Mesodermal cell (in vitro differentiated cells): Measurements from ENCODE around the gene MRPS2.
"Not testable (repeated sequence)": the region's sequence is repeated elsewhere in the genome, so short reads cannot be mapped to it uniquely, and the experiment has no call there.

Experiments
- H3K27ac ChIP-seq: 2 replicates; pipeline ENCODE4 v1.7.0; 2013; ENCODE audit warnings: mild to moderate bottlenecking, low read depth, low read length, moderate library complexity; ENCODE audit not compliant: severe bottlenecking
- H3K36me3 ChIP-seq: 2 replicates; pipeline ENCODE4 v1.7.1; 2013; ENCODE audit warnings: mild to moderate bottlenecking, low read length, moderate library complexity; ENCODE audit not compliant: control insufficient read depth, insufficient read depth
- H3K4me1 ChIP-seq: one replicate; pipeline ENCODE4 v1.7.1; 2013; ENCODE audit warnings: mild to moderate bottlenecking, low read length; ENCODE audit not compliant: insufficient read depth, control insufficient read depth, poor library complexity, severe bottlenecking
- H3K4me3 ChIP-seq: 2 replicates; pipeline ENCODE4 v1.7.0; 2013; ENCODE audit warnings: low read length, control low read depth, mild to moderate bottlenecking; ENCODE audit not compliant: insufficient read depth, poor library complexity, severe bottlenecking; ENCODE audit errors: extremely low read depth
- H3K9me3 ChIP-seq: 2 replicates; pipeline ENCODE4 v1.7.1; 2013; ENCODE audit warnings: mild to moderate bottlenecking, low read length, moderate library complexity; ENCODE audit not compliant: control insufficient read depth
- WGBS, 2 experiments: methylation state at CpG; one replicate each; pipeline ENCODE4 v1.1.5; 2013; ENCODE audit warnings: missing lambda C conversion rate in 2 of 2; ENCODE audit not compliant: insufficient coverage in 2 of 2; 5-methylcytosine and 5-hydroxymethylcytosine counted together

Gene MRPS2

DNA sequence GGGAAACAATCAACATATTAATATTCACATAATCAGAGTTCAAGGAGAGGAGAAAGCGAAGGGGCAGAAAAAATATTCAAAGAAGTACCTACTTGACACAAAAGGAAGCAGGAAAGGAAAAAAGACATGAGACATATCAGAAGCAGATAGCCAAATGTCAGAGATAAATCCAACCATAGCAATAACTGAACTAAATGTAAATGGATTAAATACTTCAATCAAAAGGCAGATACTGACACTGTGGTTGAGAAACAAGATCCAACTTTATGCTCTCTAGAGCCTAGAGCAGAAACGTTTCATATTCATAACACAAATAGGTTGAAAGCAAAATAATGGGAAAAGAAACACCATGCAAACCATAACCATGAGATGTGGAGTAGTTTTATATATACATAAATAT, 9.0 kb downstream of the MRPS2 start:
- no peak overlapping the region for H3K27ac ChIP-seq
- WGBS, 2 experiments = no CpG with 5 or more reads among the region's 2 CpGs
- H3K9me3 ChIP-seq = no peaks in the 10 kb centered on the region
- no peak overlapping the region for H3K4me3 ChIP-seq
- H3K36me3 ChIP-seq = peaks cover 10% of the 10 kb centered on the region
- H3K4me1 ChIP-seq = peaks cover 4% of the 10 kb centered on the region

GRCh38 chr9:135512241-135512603, 11.7 kb downstream of the MRPS2 start:
- H3K36me3 ChIP-seq = no peaks in the 10 kb centered on the region
- 97% methylated on average over 7 to 8 of the region's 10 CpGs for WGBS, 2 experiments
- no peak overlapping the region for H3K27ac ChIP-seq
- no peak overlapping the region for H3K4me3 ChIP-seq
- no peaks in the 10 kb centered on the region for H3K9me3 ChIP-seq
- no peaks in the 10 kb centered on the region for H3K4me1 ChIP-seq

- Histone ChIP-seq H3K36me3 (no peaks in the 10 kb centered on the region), H3K4me1 (no peaks in the 10 kb centered on the region), H3K9me3 (no peaks in the 10 kb centered on the region), H3K4me3 (no peak overlapping the region), H3K27ac (no peak overlapping the region)
- WGBS, 2 experiments = 90 to 93% methylated on average over 2 to 4 of the region's 7 CpGs
Measured at GRCh38 chr9:135512904-135513303, 12.4 kb downstream of the MRPS2 start.

DNA sequence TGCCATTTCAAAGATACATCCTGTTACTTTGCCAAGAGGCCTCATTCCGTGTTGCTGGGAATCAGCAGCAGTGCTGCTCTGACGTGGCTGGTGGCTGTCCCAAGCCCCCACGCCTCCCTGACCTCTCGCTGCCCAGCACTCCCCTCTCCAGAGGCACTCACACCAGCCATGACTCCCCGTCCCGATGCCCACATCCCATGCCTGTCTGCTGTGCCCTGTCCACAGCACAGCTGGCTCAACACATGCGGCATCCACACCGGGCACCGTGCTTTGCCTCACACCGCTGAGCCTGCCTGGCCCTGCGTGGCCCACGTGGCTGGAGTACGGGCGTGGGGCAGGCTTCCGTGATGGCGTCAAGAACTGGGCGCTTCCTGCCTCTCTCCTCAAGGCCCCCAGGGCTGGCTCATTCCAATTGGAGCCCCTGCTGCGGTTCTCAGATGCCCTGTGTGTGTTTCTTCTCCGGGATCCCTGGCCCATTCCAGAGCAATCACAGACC, 12.9 kb downstream of the MRPS2 start:
- H3K4me3 ChIP-seq = no peak overlapping the region
- 91 to 92% methylated on average over 19 of the region's 19 CpGs for WGBS, 2 experiments
- no peaks in the 10 kb centered on the region for H3K4me1 ChIP-seq
- no peak overlapping the region for H3K27ac ChIP-seq
- H3K36me3 ChIP-seq = no peaks in the 10 kb centered on the region
- no peaks in the 10 kb centered on the region for H3K9me3 ChIP-seq

GRCh38 chr9:135513906-135514305, 13.4 kb downstream of the MRPS2 start:
- not testable (repeated sequence) for H3K4me1 ChIP-seq

GRCh38 chr9:135514342-135515082, 14.0 kb downstream of the MRPS2 start:
- no peak overlapping the region for H3K4me3 ChIP-seq
- H3K27ac ChIP-seq = no peak overlapping the region
- 91 to 94% methylated on average over 8 to 13 of the region's 17 CpGs for WGBS, 2 experiments
- no peaks in the 10 kb centered on the region for H3K36me3 ChIP-seq
- no peaks in the 10 kb centered on the region for H3K4me1 ChIP-seq
- H3K9me3 ChIP-seq = no peaks in the 10 kb centered on the region

More at GRCh38 chr9:135513906-135514305, 13.4 kb downstream of the MRPS2 start:
- H3K36me3 ChIP-seq, H3K4me3 ChIP-seq, H3K9me3 ChIP-seq, H3K27ac ChIP-seq: not testable (repeated sequence)
- WGBS, 2 experiments = 95 to 100% methylated on average over 1 to 4 of the region's 9 CpGs

DNA sequence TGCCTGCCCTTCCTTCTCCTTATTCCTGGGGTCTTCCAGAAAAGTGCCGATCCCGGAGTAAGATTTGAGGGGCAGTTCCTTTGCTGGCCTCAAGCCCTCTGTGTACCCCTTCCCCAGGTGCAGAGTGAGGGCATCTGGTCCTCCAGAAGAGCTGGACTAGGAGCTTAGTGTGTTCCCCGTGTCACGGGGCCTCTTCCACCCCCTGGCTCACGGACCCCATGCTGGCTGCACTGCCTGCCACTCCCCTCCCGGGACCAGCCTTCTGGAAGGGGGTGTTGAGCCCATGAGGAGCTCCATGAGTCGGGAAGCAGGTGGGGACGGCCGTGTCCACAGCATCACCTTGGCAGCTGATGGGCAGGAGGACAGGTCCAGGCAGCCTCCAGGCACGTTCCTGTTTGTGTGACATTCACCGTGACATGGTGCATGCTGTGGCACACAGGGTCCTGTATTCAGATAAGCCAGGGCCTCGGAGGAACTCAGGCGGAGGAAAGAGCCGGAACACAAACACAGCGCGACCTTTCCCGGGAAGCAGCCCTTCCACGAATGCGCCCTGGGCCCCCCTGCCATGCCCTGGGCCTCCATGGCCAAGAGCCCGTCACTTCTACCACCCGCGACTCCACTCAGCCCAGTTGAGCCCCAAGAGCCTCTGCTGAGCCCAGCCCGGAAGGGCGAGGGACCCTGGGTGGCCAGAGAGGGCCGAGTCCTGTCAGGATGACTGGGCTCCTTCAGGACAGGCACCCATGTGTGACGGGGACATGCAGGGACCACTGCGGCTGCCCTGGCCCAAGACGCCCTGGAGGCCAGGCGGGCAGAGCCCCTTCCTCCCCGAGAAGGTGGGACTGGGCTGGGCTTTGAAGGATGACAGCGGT, 14.8 kb downstream of the MRPS2 start:
- Histone ChIP-seq H3K27ac (no peak overlapping the region), H3K36me3 (no peaks in the 10 kb centered on the region), H3K9me3 (no peaks in the 10 kb centered on the region), H3K4me1 (no peaks in the 10 kb centered on the region), H3K4me3 (no peak overlapping the region)
- 91 to 94% methylated on average over 29 to 31 of the region's 31 CpGs for WGBS, 2 experiments

DNA sequence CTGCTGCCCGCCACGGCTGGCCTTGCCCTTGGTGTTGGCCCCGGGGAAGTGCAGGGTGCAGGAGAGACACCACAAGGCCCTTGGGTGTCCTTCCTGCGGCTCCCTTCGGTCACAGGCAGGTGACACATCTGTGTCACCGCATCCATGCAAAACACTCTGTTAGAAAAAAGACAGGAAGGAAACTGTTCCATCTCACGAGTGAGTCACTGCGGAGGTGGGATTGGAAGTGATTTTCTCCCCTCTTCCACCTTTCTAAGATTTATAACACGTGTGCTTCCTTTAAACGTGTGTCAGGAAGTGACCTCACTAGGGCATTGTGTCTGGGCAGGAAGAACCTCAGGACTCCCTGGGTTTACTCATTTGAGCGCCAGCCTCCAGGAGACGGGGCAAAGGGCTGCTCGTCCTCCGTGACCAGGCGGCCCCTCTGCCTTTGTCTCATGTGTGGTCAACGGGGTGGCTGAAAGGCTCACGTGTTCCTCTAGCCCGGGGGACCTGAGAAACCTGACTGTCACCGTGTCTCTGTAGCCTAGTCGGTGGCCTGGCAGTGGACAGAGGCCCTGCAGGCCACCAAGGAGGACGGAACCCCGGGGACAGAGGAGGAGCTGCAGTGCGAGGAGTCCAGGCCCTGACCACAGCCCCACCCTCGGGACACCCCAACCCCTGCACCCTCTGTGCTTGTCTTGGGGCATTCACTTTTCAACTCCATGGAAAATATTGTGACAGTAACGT, 15.8 kb downstream of the MRPS2 start:
- no peaks in the 10 kb centered on the region for H3K36me3 ChIP-seq
- no peaks in the 10 kb centered on the region for H3K4me1 ChIP-seq
- H3K4me3 ChIP-seq = no peak overlapping the region
- 94% methylated on average over 19 to 22 of the region's 25 CpGs for WGBS, 2 experiments
- H3K27ac ChIP-seq = no peak overlapping the region
- H3K9me3 ChIP-seq = no peaks in the 10 kb centered on the region

DNA sequence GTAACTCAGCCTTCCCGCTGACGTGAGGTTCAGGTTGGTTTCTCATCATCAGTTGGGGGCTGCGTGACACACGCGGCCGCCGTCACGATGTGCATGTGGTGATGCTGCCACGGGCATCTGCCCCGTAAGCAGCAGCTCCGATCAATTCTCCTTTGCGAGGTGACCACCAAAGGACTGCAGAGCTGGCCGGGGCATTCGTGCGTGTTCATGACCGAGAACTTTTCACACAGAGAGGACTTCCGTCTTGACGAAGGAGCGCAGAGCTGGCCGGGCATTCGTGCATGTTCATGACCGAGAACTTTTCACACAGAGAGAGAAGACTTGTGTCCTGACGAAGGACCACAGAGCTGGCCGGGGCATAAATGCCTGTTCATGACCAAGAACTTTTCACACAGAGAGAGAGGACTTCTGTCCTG, 16.9 kb downstream of the MRPS2 start:
- Histone ChIP-seq H3K27ac (no peak overlapping the region), H3K4me1 (peaks cover 3% of the 10 kb centered on the region), H3K4me3 (no peak overlapping the region), H3K9me3 (no peaks in the 10 kb centered on the region), H3K36me3 (no peaks in the 10 kb centered on the region)
- WGBS, 2 experiments = 95 to 96% methylated on average over 24 of the region's 24 CpGs

DNA sequence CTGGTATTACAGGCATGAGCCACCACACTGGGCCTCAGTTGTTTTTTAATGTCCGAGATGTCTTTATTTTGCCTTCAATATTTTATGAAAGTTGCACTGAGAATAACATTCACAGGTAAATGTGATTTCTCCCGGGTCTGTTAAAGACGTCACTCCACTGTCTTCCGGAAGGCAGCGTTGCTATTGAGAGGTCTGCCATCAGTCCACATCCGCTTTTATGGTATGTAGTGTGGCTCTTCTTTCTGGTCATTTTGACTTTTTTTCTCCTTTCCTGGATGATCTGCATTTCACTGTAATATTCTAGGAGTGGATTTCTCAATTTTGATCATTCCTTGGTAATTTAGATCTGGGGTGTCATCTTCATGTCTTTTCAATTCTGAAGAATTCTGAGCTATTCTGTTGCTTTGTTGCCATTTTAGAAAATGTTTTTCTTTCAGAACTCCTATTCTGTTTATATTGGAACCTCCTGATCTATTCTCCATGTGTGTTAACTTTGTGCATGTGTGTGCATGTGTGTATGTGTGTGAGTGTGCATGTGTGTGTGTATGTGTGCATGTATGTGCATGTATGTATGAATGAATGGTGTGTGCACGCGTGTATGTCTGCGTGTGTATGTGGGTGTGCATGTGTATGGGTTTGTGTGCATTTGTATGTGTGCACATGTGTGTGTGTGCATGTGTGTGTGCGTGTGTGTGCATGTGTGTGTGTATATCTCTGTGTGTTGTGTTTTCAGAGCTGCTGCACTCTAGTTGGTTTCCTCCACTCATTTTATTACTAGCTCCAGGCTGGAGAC, 18.9 kb downstream of the MRPS2 start:
- H3K27ac ChIP-seq = no peak overlapping the region
- peaks cover 18% of the 10 kb centered on the region for H3K4me1 ChIP-seq
- no peaks in the 10 kb centered on the region for H3K9me3 ChIP-seq
- WGBS, 2 experiments = 90 to 96% methylated on average over 8 to 9 of the region's 10 CpGs
- H3K4me3 ChIP-seq = no peak overlapping the region
- no peaks in the 10 kb centered on the region for H3K36me3 ChIP-seq
